ENCODE results near the gene XRN2.
"Not testable (repeated sequence)": the region's sequence is repeated elsewhere in the genome, so short reads cannot be mapped to it uniquely, and the experiment has no call there.

The XRN2 gene

GRCh38 chr20:21344206-21344900 is 41.2 kb downstream of the XRN2 start:
- no peak for DNase-seq (ENCODE audit: low read depth in 2 of 2)

GRCh38 chr20:21344961-21345360 is 41.8 kb downstream of the XRN2 start:
- no peak for DNase-seq (ENCODE audit: low read depth in 2 of 2)

DNA sequence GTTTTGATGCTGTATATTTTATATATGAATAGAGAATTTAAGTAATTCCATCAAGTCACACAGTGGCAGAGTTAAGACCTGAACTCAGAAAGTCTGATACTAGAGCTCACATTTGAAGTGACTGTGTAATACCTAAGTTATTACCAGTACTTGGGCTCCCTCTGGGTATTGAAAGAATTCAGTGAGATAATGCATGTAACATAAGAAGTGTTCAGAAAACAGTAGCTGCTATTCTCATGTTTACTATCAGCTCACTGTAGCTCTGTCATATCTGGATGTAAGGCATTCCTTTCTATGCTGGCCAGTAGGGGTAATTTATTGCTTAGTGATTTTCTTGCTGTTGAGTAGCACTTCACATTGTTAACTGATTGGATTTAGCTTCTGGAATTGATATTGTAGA is 49.6 kb downstream of the XRN2 start:
- no peak for DNase-seq (ENCODE audit: low read depth in 2 of 2)

DNA sequence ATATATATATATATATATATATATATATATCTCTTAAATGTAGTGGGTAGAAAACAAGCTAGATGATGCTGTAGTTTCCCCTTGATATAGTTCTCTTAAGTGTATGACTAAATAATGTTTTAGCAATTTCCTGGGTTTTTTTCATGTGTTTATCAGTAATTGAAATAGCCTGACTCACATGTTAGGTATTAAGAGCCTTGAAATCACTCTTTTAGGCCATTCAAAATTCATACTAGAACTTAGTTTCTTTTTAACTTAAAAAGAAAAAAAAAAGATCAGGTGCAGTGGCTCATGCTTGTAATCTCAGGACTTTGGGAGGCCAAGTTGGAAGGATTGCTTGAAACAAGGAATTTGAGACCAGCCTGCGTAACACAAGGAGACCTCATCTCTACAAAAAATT is 50.1 kb downstream of the XRN2 start:
- DNase-seq (ENCODE audit: low read depth in 2 of 2): no peak

DNA sequence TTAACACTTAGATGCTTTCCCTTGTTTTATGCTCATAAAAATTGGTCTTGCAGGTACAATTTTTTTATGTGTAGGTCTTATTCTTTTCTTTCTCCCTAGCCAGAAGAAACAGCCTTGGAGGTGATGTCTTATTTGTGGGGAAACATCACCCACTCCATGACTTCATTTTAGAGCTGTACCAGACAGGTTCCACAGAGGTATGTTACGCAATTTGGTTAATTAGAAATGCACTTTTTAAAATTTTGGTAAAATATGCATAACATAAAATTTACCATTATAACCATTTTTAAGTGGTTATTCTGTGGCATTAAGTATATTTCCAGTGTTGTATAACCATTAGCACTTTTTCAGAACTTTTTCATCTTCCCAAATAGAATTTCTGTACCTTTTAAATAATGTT is 52.9 kb downstream of the XRN2 start:
- DNase-seq (ENCODE audit: low read depth in 2 of 2): no peak

- no peak for DNase-seq (ENCODE audit: low read depth in 2 of 2)
Measured at GRCh38 chr20:21356386-21356785, 53.3 kb downstream of the XRN2 start.

DNA sequence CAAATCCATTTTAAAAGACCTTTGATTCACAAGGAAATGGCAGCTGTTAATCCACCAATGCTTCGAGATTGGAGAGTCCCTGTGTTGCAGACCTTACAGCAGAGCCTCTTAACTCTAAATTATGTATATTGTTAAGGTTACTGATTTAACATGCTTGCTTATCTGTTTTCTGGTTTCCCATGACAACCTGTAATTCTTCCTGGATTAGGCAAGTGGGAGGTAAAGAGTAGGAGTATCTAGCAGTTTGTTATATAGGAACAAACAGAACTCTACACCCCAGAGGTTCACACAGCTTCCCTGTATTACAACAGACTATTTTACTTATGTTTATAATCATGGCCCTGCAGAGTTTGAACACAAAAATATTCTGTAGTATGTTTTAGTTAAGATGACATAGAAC is 54.7 kb downstream of the XRN2 start:
- no peak for DNase-seq (ENCODE audit: low read depth in 2 of 2)

- DNase-seq (ENCODE audit: low read depth in 2 of 2): no peak
Measured at GRCh38 chr20:21358737-21359136, 55.6 kb downstream of the XRN2 start.

- DNase-seq (ENCODE audit: low read depth in 2 of 2): no peak
Measured at GRCh38 chr20:21360705-21361104, 57.6 kb downstream of the XRN2 start.

DNA sequence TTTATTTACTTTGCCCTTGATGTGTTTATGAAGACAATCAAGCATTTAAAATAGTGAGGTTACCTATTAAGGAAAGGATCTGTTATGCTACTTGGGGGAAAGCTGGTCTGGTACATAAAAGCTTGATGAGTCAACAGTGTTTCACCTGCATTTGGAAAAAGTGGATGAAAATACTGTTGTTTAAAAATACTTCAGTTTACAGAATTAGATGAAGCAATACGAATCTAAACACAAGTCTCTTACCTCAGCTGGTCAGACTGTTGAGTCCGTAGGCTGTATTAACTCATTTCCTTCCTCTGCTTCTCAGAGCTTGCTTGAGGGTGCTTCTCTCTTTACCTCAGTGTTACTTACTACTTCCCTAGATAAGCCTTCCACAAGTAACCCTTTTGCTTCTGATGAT is 58.1 kb downstream of the XRN2 start:
- DNase-seq (ENCODE audit: low read depth in 2 of 2): no peak

DNA sequence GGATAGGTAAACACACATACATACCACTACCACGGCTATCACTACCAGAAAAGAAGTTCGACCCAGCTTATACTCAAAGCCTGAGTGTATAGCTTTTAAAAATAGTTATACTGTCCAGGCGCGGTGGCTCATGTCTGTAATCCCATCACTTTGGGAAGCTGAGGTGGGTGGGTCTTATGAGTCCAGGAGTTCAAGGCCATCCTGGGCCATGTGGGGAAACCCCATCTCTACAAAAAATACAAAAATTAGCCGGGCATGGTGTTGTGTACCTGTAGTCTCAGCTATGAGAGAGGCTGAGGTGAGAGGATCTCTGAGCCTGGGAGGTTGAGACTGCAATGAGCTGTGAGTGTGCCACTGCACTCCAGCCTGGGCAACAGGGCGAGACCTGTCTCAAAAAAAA is 61.3 kb downstream of the XRN2 start:
- DNase-seq (ENCODE audit: low read depth in 2 of 2): no peak

DNA sequence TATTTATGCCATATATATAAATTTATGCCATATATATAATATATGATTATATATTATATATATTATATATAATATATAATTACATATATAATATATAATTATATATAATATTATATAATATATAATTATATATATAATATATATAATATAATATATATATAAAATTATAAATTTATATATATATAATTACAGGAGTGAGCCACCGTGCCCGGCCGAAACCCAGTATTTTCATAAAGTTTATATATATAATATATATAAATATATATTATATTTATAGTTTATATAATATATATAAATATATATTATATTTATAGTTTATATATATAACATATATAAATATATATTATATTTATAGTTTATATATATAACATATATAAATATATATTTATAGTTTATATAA is 62.6 kb downstream of the XRN2 start:
- no peak for DNase-seq (ENCODE audit: low read depth in 2 of 2)

DNA sequence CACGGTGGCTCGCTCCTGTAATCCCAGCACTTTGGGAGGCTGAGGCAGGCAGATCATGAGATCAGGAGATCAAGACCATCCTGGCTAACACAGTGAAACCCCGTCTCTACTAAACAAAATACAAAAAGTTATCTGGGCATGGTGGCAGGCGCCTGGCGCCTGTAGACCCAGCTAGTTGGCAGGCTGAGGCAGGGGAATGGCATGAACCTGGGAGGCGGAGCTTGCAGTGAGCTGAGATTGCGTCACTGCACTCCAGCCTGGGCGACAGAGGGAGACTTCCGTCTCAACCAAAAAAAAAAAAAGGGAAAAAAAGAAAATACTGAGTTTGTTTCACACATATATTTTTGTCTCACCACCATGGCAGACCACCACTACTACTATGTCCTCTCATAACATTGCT is 63.1 kb downstream of the XRN2 start:
- DNase-seq (ENCODE audit: low read depth in 2 of 2): not testable (repeated sequence)

DNA sequence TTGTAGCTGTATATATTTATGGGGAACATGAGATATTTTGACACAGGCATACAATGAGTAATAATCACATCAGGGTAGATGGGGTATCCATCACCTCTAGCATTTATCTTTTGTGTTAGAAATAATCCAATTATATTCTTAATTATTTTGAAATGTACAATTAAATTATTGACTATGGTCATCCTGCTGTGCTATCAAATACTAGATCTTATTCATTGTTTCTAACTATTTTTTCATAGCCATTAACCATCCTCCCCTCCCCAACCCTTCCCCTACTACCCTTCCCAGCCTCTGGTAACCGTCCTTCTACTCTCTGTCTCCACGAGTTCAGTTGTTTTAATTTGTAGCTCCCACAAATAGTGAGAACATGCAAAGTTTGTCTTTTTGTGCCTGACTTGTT is 65.7 kb downstream of the XRN2 start:
- no peak for DNase-seq (ENCODE audit: low read depth in 2 of 2)

DNA sequence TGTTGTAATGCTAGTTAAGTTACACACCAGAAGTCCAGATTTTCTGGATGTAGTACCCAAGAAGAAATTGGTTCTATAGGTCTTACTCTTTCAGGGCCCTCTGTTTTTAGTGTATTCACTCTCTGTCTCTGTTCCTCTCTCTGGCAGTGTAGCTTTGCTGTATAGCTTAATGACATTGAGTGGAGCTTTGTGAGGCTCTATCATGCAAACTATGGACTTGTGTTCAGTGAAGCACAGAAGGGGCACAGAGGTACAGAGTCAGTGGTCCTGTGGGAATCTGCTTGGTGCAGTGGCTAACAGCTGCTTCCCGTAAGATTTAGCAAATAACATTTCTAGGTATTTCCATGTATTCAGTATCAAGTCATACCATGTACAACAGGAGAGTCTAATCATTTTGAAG is 68.1 kb downstream of the XRN2 start:
- DNase-seq (ENCODE audit: low read depth in 2 of 2): no peak

DNA sequence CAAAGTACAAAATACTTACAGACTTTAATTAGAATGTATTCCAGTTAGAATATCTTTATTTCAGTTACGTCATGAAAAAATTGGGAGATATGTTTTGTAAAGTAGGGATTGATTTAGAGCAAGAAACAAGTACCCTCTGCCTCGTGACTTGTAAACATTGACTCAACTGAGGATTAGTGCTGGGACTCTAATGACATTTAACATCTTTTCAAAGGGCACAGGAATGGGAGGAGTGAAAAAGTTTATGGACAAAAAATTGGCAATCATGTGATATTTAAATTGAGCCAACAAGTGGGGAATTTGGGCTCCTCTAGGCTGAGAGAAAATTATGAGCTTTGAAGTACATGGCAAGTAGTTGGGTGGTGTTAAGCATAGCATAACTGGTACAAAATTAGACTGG is 68.9 kb downstream of the XRN2 start:
- no peak for DNase-seq (ENCODE audit: low read depth in 2 of 2)

DNA sequence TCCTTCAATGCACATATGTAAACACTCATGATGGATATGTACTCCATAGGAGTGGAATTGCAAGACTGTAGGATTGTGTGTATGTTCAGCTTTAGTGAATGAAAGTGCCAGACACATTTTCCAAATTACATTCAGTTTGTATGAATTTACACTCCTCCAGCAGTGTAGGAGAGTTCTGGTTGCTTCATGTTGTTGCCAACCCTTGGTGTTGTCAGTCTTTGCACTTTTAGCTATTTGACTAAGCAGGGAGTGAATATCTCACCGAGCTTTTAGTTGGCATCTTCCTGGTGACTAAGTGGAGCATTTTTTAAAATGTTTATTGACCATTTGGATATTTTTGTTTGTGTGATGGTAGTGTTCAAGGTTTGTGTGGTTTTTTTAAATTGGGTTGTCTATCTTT is 70.3 kb downstream of the XRN2 start:
- DNase-seq (ENCODE audit: low read depth in 2 of 2): no peak

DNA sequence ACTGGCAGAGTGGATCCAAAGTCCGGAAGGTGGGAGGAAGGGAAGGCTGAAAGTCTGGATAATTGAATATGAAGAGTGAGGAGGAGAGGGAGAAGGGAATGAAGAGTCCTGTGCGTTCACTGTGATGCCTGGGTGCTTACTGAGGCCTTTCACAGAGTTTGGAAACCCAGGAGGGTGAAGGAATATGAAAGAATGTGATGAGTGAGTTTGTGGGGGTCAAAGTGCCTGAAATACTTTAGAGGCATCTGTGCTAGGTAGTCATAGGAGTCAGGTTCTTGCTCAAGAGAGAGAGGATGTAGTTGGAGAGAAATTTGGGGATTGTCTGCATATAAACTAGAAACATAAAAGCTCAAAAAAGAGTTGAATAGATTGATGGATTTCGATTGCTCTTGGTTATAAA is 73.5 kb downstream of the XRN2 start:
- no peak for DNase-seq (ENCODE audit: low read depth in 2 of 2)

DNA sequence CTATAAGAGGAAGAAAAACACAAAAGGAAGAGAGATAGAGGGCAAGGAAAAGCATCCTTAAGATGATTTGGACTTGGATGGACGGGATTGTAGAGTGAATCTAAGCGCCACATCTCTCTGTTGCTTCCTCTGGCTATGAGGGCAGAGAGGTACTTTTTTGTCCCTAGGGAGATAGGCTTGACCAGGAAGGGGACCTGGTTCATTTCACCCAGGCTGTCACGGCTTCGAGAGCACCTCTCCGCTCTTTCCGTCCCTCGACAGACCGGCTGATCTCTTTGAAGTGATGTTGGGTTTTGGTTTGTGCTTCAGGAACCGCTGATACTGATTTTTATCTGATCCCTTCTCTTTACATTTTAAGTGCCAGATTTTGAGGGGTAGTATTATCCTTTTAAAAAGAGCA is 74.6 kb downstream of the XRN2 start:
- DNase-seq (ENCODE audit: low read depth in 2 of 2): no peak

GRCh38 chr20:21378259-21378658 is 75.1 kb downstream of the XRN2 start:
- no peak for DNase-seq (ENCODE audit: low read depth in 2 of 2)

DNA sequence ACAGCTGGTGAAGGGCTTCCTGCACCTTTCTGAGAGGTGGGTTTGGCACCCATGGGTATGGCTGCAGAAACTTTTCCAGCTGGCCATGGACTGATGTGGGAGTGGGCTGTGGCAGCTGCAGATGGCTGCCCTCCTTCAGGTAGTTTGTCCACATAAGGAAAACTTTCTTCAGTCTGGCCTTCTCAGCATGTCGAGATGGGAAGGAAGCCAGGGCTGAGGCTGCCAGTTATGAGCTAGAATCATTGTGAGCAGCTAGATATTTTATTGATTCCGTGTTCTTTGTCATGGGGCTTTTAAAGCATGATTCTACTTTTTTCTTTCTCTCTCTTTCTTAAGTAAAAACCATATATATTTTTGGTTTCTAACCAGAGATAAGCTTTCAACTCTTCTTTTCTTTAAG is 77.6 kb downstream of the XRN2 start:
- no peak for DNase-seq (ENCODE audit: low read depth in 2 of 2)

DNA sequence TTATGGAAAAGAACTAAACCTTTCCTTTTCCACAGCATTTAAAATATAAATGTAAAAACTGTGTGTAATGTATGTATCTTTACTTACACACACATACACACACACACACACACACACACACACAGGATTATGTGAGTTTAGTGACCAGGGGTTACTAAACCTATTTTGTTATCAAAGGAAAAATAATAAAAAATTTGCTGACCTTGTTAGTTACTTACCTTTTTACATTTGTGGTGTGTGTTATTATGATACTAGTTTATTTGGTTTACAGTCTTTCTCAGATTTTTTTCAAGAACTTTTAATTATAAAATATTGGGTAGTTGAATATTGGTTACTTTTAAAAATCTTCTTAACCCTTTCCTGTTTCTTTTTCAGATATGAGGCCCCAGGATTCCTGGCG is 78.5 kb downstream of the XRN2 start:
- no peak for DNase-seq (ENCODE audit: low read depth in 2 of 2)

- DNase-seq (ENCODE audit: low read depth in 2 of 2): no peak
Measured at GRCh38 chr20:21384308-21384892, 81.3 kb downstream of the XRN2 start.

DNA sequence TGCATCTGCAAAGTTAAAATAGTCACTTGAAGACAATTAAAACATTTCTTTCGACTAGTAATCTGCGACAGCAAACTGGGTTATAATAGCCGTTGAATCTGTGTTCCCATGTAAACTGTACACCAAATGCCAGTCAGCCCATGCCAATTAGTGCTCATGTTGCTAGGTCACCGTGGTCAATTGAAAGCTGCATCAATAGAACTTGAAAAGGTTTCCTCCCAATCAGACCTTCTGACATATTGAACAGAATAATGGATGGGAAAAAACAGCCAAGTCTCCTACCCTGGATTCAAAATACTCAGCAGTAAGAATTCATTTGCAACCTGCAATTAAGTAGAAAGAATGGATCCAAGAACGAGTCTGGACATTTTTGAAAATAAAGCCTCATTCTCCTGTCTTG is 83.0 kb downstream of the XRN2 start:
- no peak for DNase-seq (ENCODE audit: low read depth in 2 of 2)

All from stimulated activated CD8-positive, alpha-beta memory T cell treated with anti-CD3 and anti-CD28 coated beads, Interleukin-7, amount 100 ng/mL, for 4 hours (primary cell).